ENCODE measurements around the gene NUCKS1. TPM values are rescaled to one million over a fixed set of nuclear protein-coding genes. Genes with fewer than 3 reads are reported as not detected.
A peak's percentile ranks its signal among the peaks of the same experiment; 100 is the strongest.

Gene NUCKS1
- total and polyA plus RNA-seq, 2 donors (not counting 1 experiment from before 2014, with no cell fraction given), result 98.1 to 137 TPM

GRCh38 chr1:205746757-205747412, 3.1 kb downstream of the NUCKS1 start:
- Histone ChIP-seq H3K9me3 (ENCODE audit: control insufficient read depth, insufficient read depth, low read depth, low read length) (no peaks in the 10 kb centered on the region), H3K4me1 (ENCODE audit: control insufficient read depth, extremely low read depth, insufficient read depth, low read length) (peaks cover 5% of the 10 kb centered on the region), H3K9ac (ENCODE audit: insufficient read depth, low read length) (no peak overlapping the region), H3K36me3 (ENCODE audit: control insufficient read depth, insufficient read depth, low read length) (no peaks in the 10 kb centered on the region), H3K4me3 (replicated peaks in 1 of 4; ENCODE audit: control extremely low read depth in 1 of 4, insufficient read depth in 1 of 4, low read depth in 3 of 4, low read length in 4 of 4) (peak overlapping the region; percentile 60 to 97 (median 78)), H4K20me1 (ENCODE audit: control insufficient read depth, extremely low read depth, insufficient read depth, low read length) (peaks cover 4% of the 10 kb centered on the region), H3K27ac (ENCODE audit: insufficient read depth, low read length) (no peak overlapping the region), H3K27me3 (ENCODE audit: control insufficient read depth, insufficient read depth, low read length) (no peaks in the 10 kb centered on the region), H3K79me2 (ENCODE audit: control insufficient read depth, insufficient read depth, low read length) (peaks cover 74% of the 10 kb centered on the region), H3K4me2 (ENCODE audit: extremely low read depth, insufficient read depth, low read length) (peak overlapping the region; percentile 88), H2AFZ (ENCODE audit: low read length) (no peak overlapping the region)
- DNase-seq (ENCODE audit: low read depth in 2 of 2), result peak in 1 of 2 donors; percentile 17
- no peak for TF ChIP-seq CTCF (conservative IDR thresholded peaks at IDR 0.05 in 1 of 2, IDR thresholded peaks at IDR 0.05 in 1 of 2; ENCODE audit: low read depth in 1 of 2, low read length in 2 of 2)
- no peak for TF ChIP-seq EZH2 (IDR thresholded peaks at IDR 0.05; ENCODE audit: low read length, missing control alignments)

GRCh38 chr1:205744403-205744802, 5.6 kb downstream of the NUCKS1 start:
- DNase-seq (ENCODE audit: low read depth in 2 of 2), result no peak
- Histone ChIP-seq H3K36me3 (ENCODE audit: control insufficient read depth, insufficient read depth, low read length) (no peaks in the 10 kb centered on the region), H3K79me2 (ENCODE audit: control insufficient read depth, insufficient read depth, low read length) (peaks cover 92% of the 10 kb centered on the region)

GRCh38 chr1:205743977-205744376, 6.0 kb downstream of the NUCKS1 start:
- no peak overlapping the region for H3K4me2 ChIP-seq (ENCODE audit: extremely low read depth, insufficient read depth, low read length)
- H3K4me1 ChIP-seq (ENCODE audit: control insufficient read depth, extremely low read depth, insufficient read depth, low read length), result peaks cover 5% of the 10 kb centered on the region
- H3K27me3 ChIP-seq (ENCODE audit: control insufficient read depth, insufficient read depth, low read length), result no peaks in the 10 kb centered on the region
- H2AFZ ChIP-seq (ENCODE audit: low read length), result no peak overlapping the region
- no peaks in the 10 kb centered on the region for H3K9me3 ChIP-seq (ENCODE audit: control insufficient read depth, insufficient read depth, low read depth, low read length)
- peaks cover 95% of the 10 kb centered on the region for H3K79me2 ChIP-seq (ENCODE audit: control insufficient read depth, insufficient read depth, low read length)
- H4K20me1 ChIP-seq (ENCODE audit: control insufficient read depth, extremely low read depth, insufficient read depth, low read length), result peaks cover 8% of the 10 kb centered on the region
- H3K36me3 ChIP-seq (ENCODE audit: control insufficient read depth, insufficient read depth, low read length), result no peaks in the 10 kb centered on the region
- no peak overlapping the region for H3K9ac ChIP-seq (ENCODE audit: insufficient read depth, low read length)
- H3K4me3 ChIP-seq (replicated peaks in 1 of 4; ENCODE audit: control extremely low read depth in 1 of 4, insufficient read depth in 1 of 4, low read depth in 3 of 4, low read length in 4 of 4), result no peak overlapping the region
- TF ChIP-seq CTCF (conservative IDR thresholded peaks at IDR 0.05 in 1 of 2, IDR thresholded peaks at IDR 0.05 in 1 of 2; ENCODE audit: low read depth in 1 of 2, low read length in 2 of 2) (no peak), EZH2 (IDR thresholded peaks at IDR 0.05; ENCODE audit: low read length, missing control alignments) (no peak)
- no peak overlapping the region for H3K27ac ChIP-seq (ENCODE audit: insufficient read depth, low read length)
- DNase-seq (ENCODE audit: low read depth in 2 of 2), result no peak

More at GRCh38 chr1:205744403-205744802, 5.6 kb downstream of the NUCKS1 start:
- Histone ChIP-seq H3K27me3 (ENCODE audit: control insufficient read depth, insufficient read depth, low read length) (no peaks in the 10 kb centered on the region), H3K4me3 (replicated peaks in 1 of 4; ENCODE audit: control extremely low read depth in 1 of 4, insufficient read depth in 1 of 4, low read depth in 3 of 4, low read length in 4 of 4) (no peak overlapping the region), H3K9me3 (ENCODE audit: control insufficient read depth, insufficient read depth, low read depth, low read length) (no peaks in the 10 kb centered on the region), H2AFZ (ENCODE audit: low read length) (no peak overlapping the region), H3K9ac (ENCODE audit: insufficient read depth, low read length) (no peak overlapping the region), H3K4me1 (ENCODE audit: control insufficient read depth, extremely low read depth, insufficient read depth, low read length) (peaks cover 5% of the 10 kb centered on the region), H4K20me1 (ENCODE audit: control insufficient read depth, extremely low read depth, insufficient read depth, low read length) (peaks cover 5% of the 10 kb centered on the region), H3K4me2 (ENCODE audit: extremely low read depth, insufficient read depth, low read length) (no peak overlapping the region), H3K27ac (ENCODE audit: insufficient read depth, low read length) (no peak overlapping the region)
- TF ChIP-seq CTCF (conservative IDR thresholded peaks at IDR 0.05 in 1 of 2, IDR thresholded peaks at IDR 0.05 in 1 of 2; ENCODE audit: low read depth in 1 of 2, low read length in 2 of 2) (no peak), EZH2 (IDR thresholded peaks at IDR 0.05; ENCODE audit: low read length, missing control alignments) (no peak)

Measured in fibroblast of lung (primary cell).